ENCODE results near the gene HNRNPH3.

GRCh38 chr10:68302503-68302823 is 29.4 kb upstream of the HNRNPH3 start:
- TF ChIP-seq CTCF (IDR thresholded peaks at IDR 0.05), result no peak
- TF ChIP-seq POLR2A (IDR thresholded peaks at IDR 0.05), result no peak
